LNCaP clone FGC (cell line): ENCODE measurements around the gene SELENOW.
A peak's percentile ranks its signal among the peaks of the same experiment; 100 is the strongest.
"Not testable (repeated sequence)": the region's sequence is repeated elsewhere in the genome, so short reads cannot be mapped to it uniquely, and the experiment has no call there.

Experiments
- DNase-seq: peaks from one replicate; pipeline ENCODE4 v3.0.0-alpha.2; 2011; ENCODE audit warnings: low read depth
- H3K4me3 ChIP-seq: 2 replicates; pipeline ENCODE4 v1.5.1; 2011; ENCODE audit warnings: mild to moderate bottlenecking, low read depth, low read length, control low read depth
- TF ChIP-seq, protein P1 (sequence below): IDR thresholded peaks from 2 replicates; pipeline ENCODE4 v1.5.1; 2012; ENCODE audit warnings: mild to moderate bottlenecking; ENCODE audit not compliant: control insufficient read depth, insufficient read depth; ENCODE audit errors: extremely low read depth

SELENOW gene

GRCh38 chr19:47776568-47776967, 1.9 kb upstream of the SELENOW start:
- no peak for DNase-seq
- TF ChIP-seq, protein P1, sequence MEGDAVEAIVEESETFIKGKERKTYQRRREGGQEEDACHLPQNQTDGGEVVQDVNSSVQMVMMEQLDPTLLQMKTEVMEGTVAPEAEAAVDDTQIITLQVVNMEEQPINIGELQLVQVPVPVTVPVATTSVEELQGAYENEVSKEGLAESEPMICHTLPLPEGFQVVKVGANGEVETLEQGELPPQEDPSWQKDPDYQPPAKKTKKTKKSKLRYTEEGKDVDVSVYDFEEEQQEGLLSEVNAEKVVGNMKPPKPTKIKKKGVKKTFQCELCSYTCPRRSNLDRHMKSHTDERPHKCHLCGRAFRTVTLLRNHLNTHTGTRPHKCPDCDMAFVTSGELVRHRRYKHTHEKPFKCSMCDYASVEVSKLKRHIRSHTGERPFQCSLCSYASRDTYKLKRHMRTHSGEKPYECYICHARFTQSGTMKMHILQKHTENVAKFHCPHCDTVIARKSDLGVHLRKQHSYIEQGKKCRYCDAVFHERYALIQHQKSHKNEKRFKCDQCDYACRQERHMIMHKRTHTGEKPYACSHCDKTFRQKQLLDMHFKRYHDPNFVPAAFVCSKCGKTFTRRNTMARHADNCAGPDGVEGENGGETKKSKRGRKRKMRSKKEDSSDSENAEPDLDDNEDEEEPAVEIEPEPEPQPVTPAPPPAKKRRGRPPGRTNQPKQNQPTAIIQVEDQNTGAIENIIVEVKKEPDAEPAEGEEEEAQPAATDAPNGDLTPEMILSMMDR = no peak
- H3K4me3 ChIP-seq = no peak overlapping the region

DNA sequence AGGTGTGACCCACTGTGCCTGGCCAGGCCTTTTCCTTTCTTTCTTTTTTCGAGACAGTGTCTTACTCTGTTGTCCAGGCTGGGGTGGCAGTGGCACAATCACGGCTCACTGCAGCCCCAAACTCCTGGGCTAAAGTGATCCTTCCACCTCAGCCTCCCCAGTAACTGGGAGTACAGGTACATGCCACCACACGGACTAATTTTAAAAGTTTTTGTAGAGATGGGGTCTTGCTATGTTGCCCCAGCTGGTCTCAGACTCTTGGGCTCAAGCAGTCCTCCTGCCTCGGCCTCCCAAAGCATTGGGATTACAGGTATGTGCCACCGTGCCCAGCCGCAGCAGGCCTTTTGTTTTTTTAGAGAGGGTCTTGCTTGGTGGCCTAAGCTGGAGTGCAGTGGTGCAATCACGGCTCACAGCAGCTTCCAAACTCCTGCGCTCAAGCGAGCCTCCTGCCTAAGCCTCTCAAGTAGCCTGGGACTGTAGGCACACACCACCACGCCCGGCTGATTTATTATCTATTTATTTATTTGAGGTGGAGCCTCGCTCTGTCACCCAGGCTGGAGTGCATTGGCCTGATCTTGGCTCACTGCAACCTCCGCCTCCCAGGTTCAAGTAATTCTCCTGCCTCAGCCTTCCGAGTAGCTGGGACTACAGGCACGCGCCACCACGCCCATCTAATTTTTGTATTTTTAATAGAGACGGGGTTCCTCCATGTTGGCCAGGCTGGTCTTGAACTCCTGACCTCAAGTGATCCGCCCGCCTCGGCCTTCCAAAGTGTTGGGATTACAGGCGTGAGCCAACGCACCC, 1.1 kb upstream of the SELENOW start:
- not testable (repeated sequence) for DNase-seq
- peak overlapping the region; percentile 64 for H3K4me3 ChIP-seq

- peak overlapping the region; percentile 64 for H3K4me3 ChIP-seq
- TF ChIP-seq, protein P1 = no peak
- no peak for DNase-seq
Measured at GRCh38 chr19:47778954-47779351, 450 bp downstream of the SELENOW start.

DNA sequence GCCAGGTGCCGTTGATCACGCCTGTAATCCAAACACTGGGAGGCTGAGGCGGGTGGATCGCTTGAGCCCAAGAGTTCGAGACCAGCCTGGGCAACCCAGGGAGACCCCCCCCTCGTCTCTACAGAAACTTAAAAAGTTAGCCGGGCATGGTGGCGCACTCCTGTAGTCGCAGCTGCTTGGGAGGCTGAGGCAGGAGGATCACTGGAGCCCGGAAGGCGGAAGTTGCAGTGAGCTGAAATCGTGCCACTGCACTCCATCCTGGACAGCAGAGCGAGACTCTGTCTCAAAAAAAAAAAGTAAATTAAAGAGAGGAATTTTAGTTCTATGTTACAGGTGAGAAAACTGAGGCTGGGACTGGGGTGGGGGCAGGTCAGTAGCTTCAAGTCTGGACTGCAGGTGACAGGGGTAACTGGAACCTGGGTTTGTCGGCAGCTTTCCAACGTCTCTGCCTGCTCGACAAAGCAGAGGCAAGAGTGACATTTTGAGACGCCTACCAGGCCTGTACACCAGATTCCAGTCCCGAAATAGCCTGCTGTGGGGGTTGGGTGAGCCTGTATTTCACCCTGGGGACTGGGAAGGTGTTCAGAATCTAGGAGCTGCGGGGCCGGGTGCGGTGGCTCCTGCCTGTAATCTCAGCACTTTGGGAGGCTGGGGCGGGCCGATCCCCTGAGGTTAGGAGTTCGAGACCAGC, 1.2 kb downstream of the SELENOW start:
- TF ChIP-seq, protein P1 = no peak
- no peak for DNase-seq
- H3K4me3 ChIP-seq = peak overlapping the region; percentile 64

- DNase-seq = no peak
- H3K4me3 ChIP-seq = no peak overlapping the region
- TF ChIP-seq, protein P1 = no peak
Measured at GRCh38 chr19:47780215-47780551, 1.7 kb downstream of the SELENOW start.

GRCh38 chr19:47781590-47782262, 3.2 kb downstream of the SELENOW start:
- TF ChIP-seq, protein P1 = no peak
- no peak overlapping the region for H3K4me3 ChIP-seq
- no peak for DNase-seq

DNA sequence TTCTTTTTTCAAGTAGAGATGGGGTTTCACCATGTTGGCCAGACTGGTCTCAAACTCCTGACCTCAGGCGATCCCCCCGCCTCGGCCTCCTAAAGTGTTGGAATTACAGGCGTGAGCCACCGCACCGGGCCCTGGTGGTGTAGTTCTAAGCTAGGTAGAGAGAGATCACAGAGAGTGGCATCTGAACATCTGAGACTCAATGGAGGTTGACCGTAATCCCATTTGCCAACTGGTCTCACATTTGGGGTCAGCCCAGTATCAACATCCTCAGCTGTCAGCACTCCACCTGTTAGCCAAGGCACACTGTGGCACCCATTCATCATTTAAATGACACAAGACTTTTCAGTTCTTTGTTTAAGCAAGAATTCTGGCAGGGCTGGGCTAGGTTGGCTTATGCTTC, 8.1 kb downstream of the SELENOW start:
- H3K4me3 ChIP-seq = no peak overlapping the region
- DNase-seq = no peak
- TF ChIP-seq, protein P1 = no peak

DNA sequence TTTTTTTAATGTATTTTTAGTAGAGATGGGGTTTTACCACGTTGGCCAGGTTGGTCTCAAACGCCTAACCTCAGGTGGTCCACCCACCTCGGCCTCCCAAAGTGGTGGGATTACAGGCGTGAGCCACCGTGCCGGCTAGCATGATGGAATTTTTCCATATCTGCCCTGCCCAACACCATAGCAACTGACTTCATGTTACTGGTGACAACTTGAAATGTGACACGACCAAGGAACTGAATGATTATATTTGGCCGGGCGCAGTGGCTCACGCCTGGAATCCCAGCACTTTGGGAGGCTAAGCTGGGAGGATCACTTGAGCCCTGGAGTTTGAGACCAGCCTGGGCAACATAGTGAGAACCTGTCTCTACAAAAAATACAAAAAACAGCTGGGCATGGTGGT, 8.8 kb downstream of the SELENOW start:
- H3K4me3 ChIP-seq, DNase-seq: not testable (repeated sequence)

- DNase-seq, H3K4me3 ChIP-seq: not testable (repeated sequence)
Measured at GRCh38 chr19:47789811-47790210, 11.3 kb downstream of the SELENOW start.
